ENCODE measurements around the gene AP4S1. TPM values are rescaled to one million over a fixed set of nuclear protein-coding genes. Genes with fewer than 3 reads are reported as not detected.

Gene AP4S1
- total and polyA plus RNA-seq, 2 of the 8 experiments (the other 6 are each of a cell fraction or from before 2014, with no cell fraction given) = 2.8 to 9.9 TPM

- H3K79me1 ChIP-seq (ENCODE audit: low read depth, low read length) = peaks cover 2% of the 10 kb centered on the region; the same call in 1 of the 2 replicates
- peaks cover 0 to 2% (median 0%) of the 10 kb centered on the region in 4 experiments; a peak in 2 of 7 replicates for H3K4me1 ChIP-seq (replicated peaks in 1 of 4; ENCODE audit: control insufficient read depth in 3 of 4, insufficient read depth in 4 of 4, low read length in 3 of 4)
- DNase-seq (ENCODE audit: low read depth in 1 of 2, low spot score in 2 of 2) = peak; percentile 89 to 96
- peak overlapping the region; percentile 82 to 95 for H3K4me2 ChIP-seq (ENCODE audit: insufficient read depth in 1 of 2, low read depth in 2 of 2, low read length in 2 of 2)
- H2AK5ac ChIP-seq (ENCODE audit: low read depth, low read length) = no peak overlapping the region
- H4K5ac ChIP-seq (ENCODE audit: insufficient read length, low read depth, low read length) = no peak overlapping the region
- H2AFZ ChIP-seq (ENCODE audit: low read length) = no peak overlapping the region; the same call in 1 of the 2 replicates
- no peaks in the 10 kb centered on the region for H3K27me3 ChIP-seq (replicated peaks in 1 of 4; ENCODE audit: control insufficient read depth in 3 of 4, extremely low read depth in 1 of 4, insufficient read depth in 3 of 4, low read length in 3 of 4)
- peaks cover 4 to 5% of the 10 kb centered on the region in 2 experiments for H4K20me1 ChIP-seq (replicated peaks in 1 of 2; ENCODE audit: control insufficient read depth in 1 of 2, insufficient read depth in 2 of 2, low read length in 2 of 2)
- H3K9me3 ChIP-seq (ENCODE audit: insufficient read depth in 2 of 2, low read depth in 1 of 2, low read length in 1 of 2) = no peaks in the 10 kb centered on the region
- H3K4ac ChIP-seq (replicated peaks; ENCODE audit: insufficient read length, low read depth, low read length) = no peak overlapping the region
- peaks cover 23 to 73% of the 10 kb centered on the region in 2 experiments for H3K79me2 ChIP-seq (ENCODE audit: control insufficient read depth in 1 of 2, insufficient read depth in 2 of 2, low read length in 2 of 2)
- H3K56ac ChIP-seq (replicated peaks; ENCODE audit: insufficient read length, low read depth, low read length) = no peak overlapping the region
- 1% methylated on average over 36 of the region's 48 CpGs; no CpG with 5 or more reads in 1 of the 2 experiments for WGBS, 2 experiments (ENCODE audit: extremely low coverage in 1 of 2, insufficient coverage in 1 of 2, insufficient read length in 1 of 2, insufficient replicate concordance in 2 of 2, low coverage in 1 of 2, low lambda C conversion rate in 2 of 2, missing lambda C conversion rate in 1 of 2)
- H2BK120ac ChIP-seq (replicated peaks; ENCODE audit: low read depth, low read length) = no peak overlapping the region
- peak overlapping the region; percentile 79 for H2BK5ac ChIP-seq (ENCODE audit: low read depth, low read length)
- H4K91ac ChIP-seq (replicated peaks; ENCODE audit: insufficient read length, low read length) = no peak overlapping the region
- no peak overlapping the region; the same call in 1 of the 2 replicates for H3K27ac ChIP-seq (ENCODE audit: low read depth, low read length)
- peak overlapping the region in 3 of 4 experiments; percentile 9 to 31 (median 28); a peak in 5 of 7 replicates for H3K9ac ChIP-seq (replicated peaks in 1 of 4; ENCODE audit: extremely low read depth in 1 of 4, low read depth in 3 of 4, low read length in 3 of 4)
- H3K23me2 ChIP-seq (ENCODE audit: low read depth, low read length) = peaks cover 8% of the 10 kb centered on the region
- H3K36me3 ChIP-seq (ENCODE audit: control insufficient read depth in 2 of 4, insufficient read depth in 4 of 4, low read length in 3 of 4) = peaks cover 0 to 6% (median 0%) of the 10 kb centered on the region in 4 experiments; a peak in 1 of 8 replicates
- H4K8ac ChIP-seq (ENCODE audit: extremely low read depth, insufficient read depth, low read length) = peak overlapping the region; percentile 36; the same call in 1 of the 2 replicates
- FAIRE-seq = no peak
- no peak overlapping the region for H2BK20ac ChIP-seq (ENCODE audit: low read length)
- no peak overlapping the region for H3K23ac ChIP-seq (ENCODE audit: insufficient read length)
- ChIA-PET POLR2A (ENCODE audit: partially characterized antibody) (interaction anchor here (0.6 to 4.7 kb wide), 30 partner anchors 10 to 405 kb away, joined by 3 to 38 read pairs (median 5); partner anchors contain the start of gene HECTD1), CTCF (ENCODE audit: partially characterized antibody) (interaction anchor here (0.5 to 1.6 kb wide), 6 partner anchors 24 to 263 kb away, joined by 3 to 8 read pairs (median 4); no protein-coding TSS in a partner anchor)
- no peak overlapping the region for H2BK15ac ChIP-seq (ENCODE audit: low read length)
- peak overlapping the region; percentile 81 to 100 (median 90) for H3K4me3 ChIP-seq (ENCODE audit: extremely low read depth in 1 of 4, insufficient read depth in 2 of 4, low read depth in 3 of 4, low read length in 4 of 4)
- H3K14ac ChIP-seq (ENCODE audit: insufficient read length) = no peak overlapping the region
- H3K18ac ChIP-seq (ENCODE audit: extremely low read depth, low read length) = peak overlapping the region; percentile 24; the same call in 1 of the 2 replicates
- H2BK12ac ChIP-seq (ENCODE audit: low read depth, low read length) = no peak overlapping the region
- TF ChIP-seq SP1 (IDR thresholded peaks at IDR 0.05; ENCODE audit: low read depth, low read length) = peak; percentile 31; the same call in 1 of the 2 replicates
- no peak for TF ChIP-seq RFX5 (IDR thresholded peaks at IDR 0.05; ENCODE audit: borderline replicate concordance, low read depth, low read length)
- TF ChIP-seq TAF7 (optimal IDR thresholded peaks at IDR 0.05; ENCODE audit: borderline replicate concordance, low read depth, low read length) = peak; percentile 65
- no peak for TF ChIP-seq ASH2L (IDR thresholded peaks at IDR 0.05; ENCODE audit: low read length)
- TF ChIP-seq TCF12 (IDR thresholded peaks at IDR 0.05; ENCODE audit: low read depth, low read length) = no peak
- TF ChIP-seq YY1 (IDR thresholded peaks at IDR 0.05; ENCODE audit: low read depth, low read length) = no peak
- TF ChIP-seq RNF2 (IDR thresholded peaks at IDR 0.05; ENCODE audit: borderline replicate concordance, low read depth, low read length, missing control alignments, poor library complexity, severe bottlenecking) = no peak
- TF ChIP-seq GABPA (IDR thresholded peaks at IDR 0.05; ENCODE audit: borderline replicate concordance, insufficient read depth, low read length) = no peak
- TF ChIP-seq SP4 (IDR thresholded peaks at IDR 0.05; ENCODE audit: low read length) = no peak
- TF ChIP-seq SP2 (IDR thresholded peaks at IDR 0.05; ENCODE audit: low read length) = no peak
- TF ChIP-seq HDAC2 (IDR thresholded peaks at IDR 0.05; ENCODE audit: borderline replicate concordance in 1 of 2, low read depth in 2 of 2, low read length in 2 of 2) = no peak; a peak in 1 of 4 replicates
Observed at GRCh38 chr14:31026450-31027235, 1.2 kb downstream of the AP4S1 start.
